Esophagus muscularis mucosa (tissue), 4 donors: Measurements from ENCODE around the gene UNC50. TPM values are rescaled to one million over a fixed set of nuclear protein-coding genes. Genes with fewer than 3 reads are reported as not detected.

Source experiments
- DNase-seq: peaks from one replicate; pipeline ENCODE4 v3.0.0-alpha.2; 2017; ENCODE audit errors: extremely low spot score
- H3K27ac ChIP-seq, 4 donors: fragments of 200-600 bp; sonication (generic); replicated peaks in 1 of 4; 1 replicate in 3 of 4; 2 replicates in 1 of 4; pipeline ENCODE4 v1.5.1; 2016 to 2019; ENCODE audit warnings: mild to moderate bottlenecking in 1 of 4
- H3K27me3 ChIP-seq, 4 donors: fragments of 200-600 bp; sonication (generic); one replicate each; pipeline versions ENCODE4 v1.5.1 to v1.6.0; 2016 to 2019
- H3K36me3 ChIP-seq, 4 donors: fragments of 200-600 bp; sonication (generic); one replicate each; pipeline ENCODE4 v1.5.1; 2016 to 2019
- H3K4me1 ChIP-seq, 4 donors: fragments of 200-600 bp; sonication (generic); one replicate each; pipeline ENCODE4 v1.5.1; 2016 to 2019
- H3K4me3 ChIP-seq, 4 donors: fragments of 200-600 bp; sonication (generic); 1 replicate in 2 of 4; 2 replicates in 2 of 4; pipeline ENCODE4 v1.5.1; 2016 to 2019; ENCODE audit warnings: mild to moderate bottlenecking in 4 of 4, moderate library complexity in 1 of 4
- H3K9me3 ChIP-seq, 4 donors: fragments of 200-600 bp; sonication (generic); 1 replicate in 3 of 4; 2 replicates in 1 of 4; pipeline ENCODE4 v1.5.1; 2016 to 2019
- EP300 ChIP-seq: sonication (generic); formaldehyde crosslinking; IDR thresholded peaks from one replicate; pipeline ENCODE4 v1.6.1; 2017; ENCODE audit warnings: antibody characterized with exemption
- POLR2A ChIP-seq: fragments of 450-650 bp; IDR thresholded peaks from one replicate; pipeline ENCODE4 v1.6.1; 2017; ENCODE audit warnings: antibody characterized with exemption, moderate library complexity, mild to moderate bottlenecking, low read depth
- POLR2AphosphoS5 ChIP-seq, 2 donors: sonication (generic); formaldehyde crosslinking; IDR thresholded peaks; one replicate each; pipeline ENCODE4 v1.6.1; 2017; ENCODE audit warnings: antibody characterized with exemption in 2 of 2
- WGBS: methylation state at CpG from one replicate; pipeline ENCODE4 v1.1.5; 2018; 5-methylcytosine and 5-hydroxymethylcytosine counted together
- intact Hi-C: fragments of 100-400 bp; cut with DNase I; formaldehyde crosslinking; loops from one replicate; pipeline ENCODE4 v1.15.1; 2023
- total RNA-seq, 4 donors: library from RNA; depleted of rRNA; stranded (reverse); fragments of >200 nt; gene quantifications; one replicate each; pipeline versions ENCODE4 v1.1.0 to v1.2.1, GENCODE V29; 2016
- TF ChIP-seq, protein P1 (sequence below), 3 experiments: fragments of 200-600 bp in 2 of 3; fragments of 450-650 bp in 1 of 3; sonication (generic) in 2 of 3; IDR thresholded peaks; one replicate each; pipeline ENCODE4 v1.5.1; 2017 to 2019; ENCODE audit warnings: antibody characterized with exemption in 3 of 3, mild to moderate bottlenecking in 2 of 3, moderate library complexity in 1 of 3

UNC50 gene
- total RNA-seq, 4 donors from 2014 or later: 34.0 to 51.4 (median 40.7) TPM

GRCh38 chr2:98663511-98664090, 55.2 kb downstream of the UNC50 start:
- Histone ChIP-seq H3K27me3 (no peaks in the 10 kb centered on the region), H3K36me3 (peaks cover 0 to 23% (median 5%) of the 10 kb centered on the region in 4 donors), H3K9me3 (no peaks in the 10 kb centered on the region), H3K4me1 (no peaks in the 10 kb centered on the region), H3K4me3 (no peak overlapping the region), H3K27ac (no peak overlapping the region)
- intact Hi-C loops: no loop called here
- TF ChIP-seq POLR2A: no peak
- TF ChIP-seq POLR2AphosphoS5 (IDR thresholded peaks at IDR 0.05): no peak
- TF ChIP-seq, protein P1, sequence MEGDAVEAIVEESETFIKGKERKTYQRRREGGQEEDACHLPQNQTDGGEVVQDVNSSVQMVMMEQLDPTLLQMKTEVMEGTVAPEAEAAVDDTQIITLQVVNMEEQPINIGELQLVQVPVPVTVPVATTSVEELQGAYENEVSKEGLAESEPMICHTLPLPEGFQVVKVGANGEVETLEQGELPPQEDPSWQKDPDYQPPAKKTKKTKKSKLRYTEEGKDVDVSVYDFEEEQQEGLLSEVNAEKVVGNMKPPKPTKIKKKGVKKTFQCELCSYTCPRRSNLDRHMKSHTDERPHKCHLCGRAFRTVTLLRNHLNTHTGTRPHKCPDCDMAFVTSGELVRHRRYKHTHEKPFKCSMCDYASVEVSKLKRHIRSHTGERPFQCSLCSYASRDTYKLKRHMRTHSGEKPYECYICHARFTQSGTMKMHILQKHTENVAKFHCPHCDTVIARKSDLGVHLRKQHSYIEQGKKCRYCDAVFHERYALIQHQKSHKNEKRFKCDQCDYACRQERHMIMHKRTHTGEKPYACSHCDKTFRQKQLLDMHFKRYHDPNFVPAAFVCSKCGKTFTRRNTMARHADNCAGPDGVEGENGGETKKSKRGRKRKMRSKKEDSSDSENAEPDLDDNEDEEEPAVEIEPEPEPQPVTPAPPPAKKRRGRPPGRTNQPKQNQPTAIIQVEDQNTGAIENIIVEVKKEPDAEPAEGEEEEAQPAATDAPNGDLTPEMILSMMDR (IDR thresholded peaks at IDR 0.05): no peak
- TF ChIP-seq EP300: no peak
- 88% methylated on average over 12 of the region's 12 CpGs for WGBS
- DNase-seq: no peak

GRCh38 chr2:98664323-98664722, 55.9 kb downstream of the UNC50 start:
- Histone ChIP-seq H3K27ac (no peak overlapping the region), H3K9me3 (no peaks in the 10 kb centered on the region), H3K4me1 (no peaks in the 10 kb centered on the region), H3K4me3 (no peak overlapping the region), H3K27me3 (no peaks in the 10 kb centered on the region), H3K36me3 (peaks cover 0 to 23% (median 6%) of the 10 kb centered on the region in 4 donors)
- no peak for DNase-seq
- 80% methylated on average over 3 of the region's 3 CpGs for WGBS
- intact Hi-C loops: no loop called here
- TF ChIP-seq POLR2AphosphoS5 (IDR thresholded peaks at IDR 0.05): no peak
- TF ChIP-seq, protein P1 (IDR thresholded peaks at IDR 0.05): no peak
- no peak for TF ChIP-seq EP300
- no peak for TF ChIP-seq POLR2A

DNA sequence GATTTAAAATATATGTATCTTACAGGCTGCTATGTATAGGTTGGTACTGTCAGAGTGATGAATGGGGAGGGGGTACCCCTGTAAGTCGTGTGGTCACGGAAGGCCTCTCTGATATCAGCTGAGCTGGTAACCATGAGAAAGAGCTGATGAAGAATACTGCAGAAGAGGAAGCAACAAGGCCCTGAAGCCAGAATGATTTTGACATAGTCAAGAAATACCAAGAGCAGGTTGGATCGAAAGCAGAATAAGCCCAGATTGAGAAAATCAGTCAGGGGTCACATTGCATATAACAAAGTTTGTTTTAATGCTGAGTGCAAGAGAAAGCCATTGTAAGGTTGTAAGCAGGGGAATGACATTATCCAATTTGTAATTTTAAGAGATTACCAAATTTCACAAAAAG, 57.3 kb downstream of the UNC50 start:
- 86% methylated on average over 3 of the region's 3 CpGs for WGBS
- Histone ChIP-seq H3K27me3 (no peaks in the 10 kb centered on the region), H3K36me3 (peaks cover 0 to 20% (median 6%) of the 10 kb centered on the region in 4 donors), H3K9me3 (no peaks in the 10 kb centered on the region), H3K4me3 (no peak overlapping the region), H3K27ac (no peak overlapping the region), H3K4me1 (peaks cover 0 to 6% (median 0%) of the 10 kb centered on the region in 4 donors)
- TF ChIP-seq POLR2AphosphoS5 (IDR thresholded peaks at IDR 0.05): no peak
- TF ChIP-seq, protein P1 (IDR thresholded peaks at IDR 0.05): no peak
- DNase-seq: no peak
- intact Hi-C loops: no loop called here

Other genes with a start within 250 kb of the UNC50 start
- gene INPP4A, start 163.7 kb upstream of the UNC50 start, total RNA-seq: 10 to 100 TPM; 30.7 to 58.9 (median 39.4) TPM
- gene COA5, start 77 bp upstream of the UNC50 start, total RNA-seq: 10 to 100 TPM; 28.3 to 48.2 (median 31.7) TPM
- gene MGAT4A, start 122.5 kb downstream of the UNC50 start, total RNA-seq: 10 to 100 TPM in 3 of 4 donors, 1 to 10 TPM in 1; 9.9 to 21.4 (median 15.2) TPM